ENCODE results near the gene CAP1. TPM values are rescaled to one million over a fixed set of nuclear protein-coding genes. Genes with fewer than 3 reads are reported as not detected.

CAP1 gene
- total RNA-seq, 6 donors from 2014 or later: 113 to 502 (median 245) TPM

Other genes starting within 250 kb of the CAP1 start
- gene TRIT1, start 157.2 kb upstream of the CAP1 start, total RNA-seq: 10 to 100 TPM in 5 of 6 donors, 1 to 10 TPM in 1; 9.4 to 14.8 (median 13.7) TPM
- gene MYCL, start 138.8 kb upstream of the CAP1 start, total RNA-seq: 1 to 10 TPM; 4.3 to 8.2 (median 6.1) TPM
- gene MFSD2A, start 85.6 kb upstream of the CAP1 start, total RNA-seq: 100 to 1,000 TPM in 3 of 6 donors, 10 to 100 TPM in 3; 63.9 to 196 (median 109) TPM
- 100 to 1,000 TPM in 3 of 6 donors, 10 to 100 TPM in 3; 35.6 to 190 (median 95.3) TPM for gene PPT1, start 56.5 kb downstream of the CAP1 start, total RNA-seq
- gene RLF, start 120.7 kb downstream of the CAP1 start, total RNA-seq: 10 to 100 TPM in 4 of 6 donors, 1 to 10 TPM in 2; 8.9 to 22.3 (median 11.0) TPM
- not detected for gene TMCO2, start 207.2 kb downstream of the CAP1 start, total RNA-seq
- 10 to 100 TPM; 10.3 to 42.8 (median 34.1) TPM for gene ZMPSTE24, start 217.5 kb downstream of the CAP1 start, total RNA-seq

Data from upper lobe of left lung (tissue), 6 donors.